ENCODE results near the gene DUSP1. TPM values are rescaled to one million over a fixed set of nuclear protein-coding genes. Genes with fewer than 3 reads are reported as not detected.
"Not testable (repeated sequence)": the region's sequence is repeated elsewhere in the genome, so short reads cannot be mapped to it uniquely, and the experiment has no call there.

DUSP1 gene
- total RNA-seq, 2 donors from 2014 or later = 61.7 to 102 TPM

- DNase-seq = no peak
- Histone ChIP-seq H3K4me3 (no peak overlapping the region), H3K27ac (no peak overlapping the region), H3K9ac (ENCODE audit: low read depth in 2 of 2, low read length in 2 of 2) (no peak overlapping the region), H3K4me1 (no peaks in the 10 kb centered on the region), H3K27me3 (no peaks in the 10 kb centered on the region), H3K9me3 (no peaks in the 10 kb centered on the region), H3K36me3 (no peaks in the 10 kb centered on the region)
- intact Hi-C loops (cut with DNase I) = no loop called here
- TF ChIP-seq CTCF (IDR thresholded peaks at IDR 0.05) = no peak
Measured at GRCh38 chr5:172816925-172817562, 46.0 kb upstream of the DUSP1 start.

GRCh38 chr5:172815631-172816030, 44.6 kb upstream of the DUSP1 start:
- Histone ChIP-seq H3K4me1 (no peaks in the 10 kb centered on the region), H3K27me3 (no peaks in the 10 kb centered on the region), H3K9me3 (no peaks in the 10 kb centered on the region), H3K27ac (no peak overlapping the region), H3K36me3 (no peaks in the 10 kb centered on the region), H3K9ac (ENCODE audit: low read depth in 2 of 2, low read length in 2 of 2) (no peak overlapping the region), H3K4me3 (no peak overlapping the region)
- DNase-seq = no peak
- no peak for TF ChIP-seq CTCF (IDR thresholded peaks at IDR 0.05)
- intact Hi-C loops (cut with DNase I) = no loop called here

- H3K4me1 ChIP-seq; intact Hi-C loops (cut with DNase I); H3K36me3 ChIP-seq: not testable (repeated sequence)
Measured at GRCh38 chr5:172810996-172811395, 40.0 kb upstream of the DUSP1 start.

GRCh38 chr5:172809774-172810173, 38.8 kb upstream of the DUSP1 start:
- TF ChIP-seq CTCF (IDR thresholded peaks at IDR 0.05) = no peak
- intact Hi-C loops (cut with DNase I) = no loop called here
- Histone ChIP-seq H3K9me3 (no peaks in the 10 kb centered on the region), H3K4me3 (no peak overlapping the region), H3K4me1 (no peaks in the 10 kb centered on the region), H3K27ac (no peak overlapping the region), H3K36me3 (no peaks in the 10 kb centered on the region), H3K9ac (ENCODE audit: low read depth in 2 of 2, low read length in 2 of 2) (no peak overlapping the region), H3K27me3 (no peaks in the 10 kb centered on the region)
- DNase-seq = no peak

More at GRCh38 chr5:172810996-172811395, 40.0 kb upstream of the DUSP1 start:
- not testable (repeated sequence) for H3K4me3 ChIP-seq; H3K27me3 ChIP-seq; DNase-seq; H3K9ac ChIP-seq (ENCODE audit: low read depth in 2 of 2, low read length in 2 of 2); H3K27ac ChIP-seq; H3K9me3 ChIP-seq

- intact Hi-C loops (cut with DNase I) = no loop called here
- H3K4me3 ChIP-seq = no peak overlapping the region
- no peak for DNase-seq
- no peaks in the 10 kb centered on the region for H3K4me1 ChIP-seq
- peak overlapping the region; percentile 51 for H3K27ac ChIP-seq
- no peaks in the 10 kb centered on the region for H3K9me3 ChIP-seq
- H3K9ac ChIP-seq (ENCODE audit: low read depth in 2 of 2, low read length in 2 of 2) = peak overlapping the region; percentile 64 to 73
- H3K36me3 ChIP-seq = no peaks in the 10 kb centered on the region
- TF ChIP-seq CTCF (IDR thresholded peaks at IDR 0.05) = no peak
- no peaks in the 10 kb centered on the region for H3K27me3 ChIP-seq
Measured at GRCh38 chr5:172807766-172808311, 36.8 kb upstream of the DUSP1 start.

- H3K27ac ChIP-seq = peak overlapping the region; percentile 51
- H3K4me3 ChIP-seq = no peak overlapping the region
- no peaks in the 10 kb centered on the region for H3K27me3 ChIP-seq
- DNase-seq = peak; percentile 96
- H3K36me3 ChIP-seq = no peaks in the 10 kb centered on the region
- H3K9me3 ChIP-seq = no peaks in the 10 kb centered on the region
- no peak for TF ChIP-seq CTCF (IDR thresholded peaks at IDR 0.05)
- intact Hi-C loops (cut with DNase I) = no loop called here
- no peaks in the 10 kb centered on the region for H3K4me1 ChIP-seq
- peak overlapping the region; percentile 64 to 73 for H3K9ac ChIP-seq (ENCODE audit: low read depth in 2 of 2, low read length in 2 of 2)
Measured at GRCh38 chr5:172806897-172807672, 36.1 kb upstream of the DUSP1 start.
